Gastrocnemius medialis (tissue), 4 donors: ENCODE data around the gene SLC16A14. TPM values are rescaled to one million over a fixed set of nuclear protein-coding genes. Genes with fewer than 3 reads are reported as not detected.

Experiments used
- ATAC-seq, 2 donors: fragments of 150-250 bp; one replicate each; pipeline ENCODE4 v1.9.1; 2016
- DNase-seq, 2 donors: peaks; one replicate each; pipeline ENCODE4 v3.0.0-alpha.2; 2019
- H3K27ac ChIP-seq, 4 donors: fragments of 200-600 bp; sonication (generic); 1 replicate in 1 of 4; 2 replicates in 3 of 4; pipeline ENCODE4 v1.5.1; 2016 to 2018; ENCODE audit warnings: mild to moderate bottlenecking in 2 of 4, moderate library complexity in 1 of 4
- H3K27me3 ChIP-seq, 3 donors: fragments of 200-600 bp; sonication (generic) in 2 of 3; 1 replicate in 1 of 3; 2 replicates in 2 of 3; pipeline versions ENCODE4 v1.5.1 to v1.6.0; 2016 to 2019; ENCODE audit warnings: mild to moderate bottlenecking in 1 of 3, moderate library complexity in 1 of 3
- H3K36me3 ChIP-seq, 2 donors: fragments of 200-600 bp; sonication (generic) in 1 of 2; one replicate each; pipeline ENCODE4 v1.5.1; 2017 to 2018
- H3K4me1 ChIP-seq, 2 donors: fragments of 200-600 bp; sonication (generic) in 1 of 2; one replicate each; pipeline ENCODE4 v1.5.1; 2016 to 2017; ENCODE audit warnings: mild to moderate bottlenecking in 2 of 2
- H3K4me3 ChIP-seq, 4 donors: fragments of 200-600 bp; sonication (generic) in 3 of 4; 1 replicate in 1 of 4; 2 replicates in 3 of 4; pipeline ENCODE4 v1.5.1; 2016 to 2019; ENCODE audit warnings: mild to moderate bottlenecking in 2 of 4
- H3K9me3 ChIP-seq, 3 donors: fragments of 200-600 bp; sonication (generic) in 2 of 3; 1 replicate in 1 of 3; 2 replicates in 2 of 3; pipeline ENCODE4 v1.5.1; 2016 to 2019
- CTCF ChIP-seq, 5 experiments: fragments of 450-650 bp in 3 of 5; fragments of 200-600 bp in 2 of 5; sonication (generic) in 2 of 5; IDR thresholded peaks in 4 of 5; conservative IDR thresholded peaks in 1 of 5; 1 replicate in 4 of 5; 2 replicates in 1 of 5; pipeline ENCODE4 v1.5.1; 2016 to 2019; ENCODE audit warnings: antibody characterized with exemption in 5 of 5, mild to moderate bottlenecking in 3 of 5, moderate library complexity in 3 of 5
- POLR2A ChIP-seq, 2 donors: fragments of 450-650 bp; IDR thresholded peaks; one replicate each; pipeline ENCODE4 v1.6.1; 2017; ENCODE audit warnings: antibody characterized with exemption in 2 of 2, mild to moderate bottlenecking in 2 of 2, moderate library complexity in 2 of 2
- in situ Hi-C, 4 donors: fragments of 200-750 bp; cut with MboI; loops; one replicate each; pipeline versions ENCODE4 v1.15.0 to v1.8.0; 2017; ENCODE audit warnings: low sequenced_read_pairs in 4 of 4
- intact Hi-C: fragments of 100-400 bp; cut with DNase I; formaldehyde crosslinking; loops from one replicate; pipeline ENCODE4 v1.15.1; 2023; ENCODE audit warnings: low total_unique reads
- total RNA-seq, 4 donors: library from RNA; depleted of rRNA; stranded (reverse); fragments of >200 nt; gene quantifications; one replicate each; pipeline versions ENCODE4 v1.1.0 to v1.2.3, GENCODE V29; 2016

The SLC16A14 gene
- total RNA-seq, 4 donors from 2014 or later = 0.44 to 0.66 (median 0.58) TPM

- Histone ChIP-seq H3K36me3 (no peaks in the 10 kb centered on the region), H3K9me3 (no peaks in the 10 kb centered on the region), H3K4me1 (no peaks in the 10 kb centered on the region), H3K27me3 (no peaks in the 10 kb centered on the region), H3K4me3 (no peak overlapping the region), H3K27ac (no peak overlapping the region)
- intact Hi-C loops = no loop called here
- ATAC-seq (no peak), DNase-seq (no peak)
- TF ChIP-seq CTCF (IDR thresholded peaks at IDR 0.05 in 4 of 5, conservative IDR thresholded peaks at IDR 0.05 in 1 of 5) = no peak
- no peak for TF ChIP-seq POLR2A (IDR thresholded peaks at IDR 0.05)
- in situ Hi-C loops = no loop called here
Measured at GRCh38 chr2:230046491-230046890, 22.2 kb downstream of the SLC16A14 start.

- no peak for TF ChIP-seq POLR2A (IDR thresholded peaks at IDR 0.05)
- TF ChIP-seq CTCF (IDR thresholded peaks at IDR 0.05 in 4 of 5, conservative IDR thresholded peaks at IDR 0.05 in 1 of 5) = no peak
- ATAC-seq (no peak), DNase-seq (no peak)
- Histone ChIP-seq H3K27ac (no peak overlapping the region), H3K36me3 (no peaks in the 10 kb centered on the region), H3K9me3 (no peaks in the 10 kb centered on the region), H3K4me3 (no peak overlapping the region), H3K4me1 (no peaks in the 10 kb centered on the region), H3K27me3 (no peaks in the 10 kb centered on the region)
- in situ Hi-C loops (no loop called here), intact Hi-C loops (no loop called here)
Measured at GRCh38 chr2:230043461-230043860, 25.3 kb downstream of the SLC16A14 start.

- in situ Hi-C loops = no loop called here
- H3K27me3 ChIP-seq = no peaks in the 10 kb centered on the region
- no peaks in the 10 kb centered on the region for H3K4me1 ChIP-seq
- intact Hi-C loops = no loop called here
- H3K27ac ChIP-seq = no peak overlapping the region
- H3K36me3 ChIP-seq = no peaks in the 10 kb centered on the region
- no peak for TF ChIP-seq POLR2A (IDR thresholded peaks at IDR 0.05)
- no peak for TF ChIP-seq CTCF (IDR thresholded peaks at IDR 0.05 in 4 of 5, conservative IDR thresholded peaks at IDR 0.05 in 1 of 5)
- no peak overlapping the region for H3K4me3 ChIP-seq
- no peak for DNase-seq
- no peak for ATAC-seq
- no peaks in the 10 kb centered on the region for H3K9me3 ChIP-seq
Measured at GRCh38 chr2:230043025-230043424, 25.7 kb downstream of the SLC16A14 start.

- in situ Hi-C loops = no loop called here
- Histone ChIP-seq H3K9me3 (no peaks in the 10 kb centered on the region), H3K4me3 (no peak overlapping the region), H3K27me3 (no peaks in the 10 kb centered on the region), H3K27ac (no peak overlapping the region), H3K4me1 (no peaks in the 10 kb centered on the region), H3K36me3 (no peaks in the 10 kb centered on the region)
- DNase-seq = no peak
- TF ChIP-seq CTCF (IDR thresholded peaks at IDR 0.05 in 4 of 5, conservative IDR thresholded peaks at IDR 0.05 in 1 of 5) (no peak), POLR2A (IDR thresholded peaks at IDR 0.05) (no peak)
- no peak for ATAC-seq
- intact Hi-C loops = no loop called here
Measured at GRCh38 chr2:230042195-230042594, 26.5 kb downstream of the SLC16A14 start.

GRCh38 chr2:230023313-230023712 is 45.4 kb downstream of the SLC16A14 start:
- H3K36me3 ChIP-seq = no peaks in the 10 kb centered on the region
- ATAC-seq (no peak), DNase-seq (no peak)
- no peaks in the 10 kb centered on the region for H3K9me3 ChIP-seq
- H3K27ac ChIP-seq = no peak overlapping the region
- no peak overlapping the region for H3K4me3 ChIP-seq
- TF ChIP-seq CTCF (IDR thresholded peaks at IDR 0.05 in 4 of 5, conservative IDR thresholded peaks at IDR 0.05 in 1 of 5) (no peak), POLR2A (IDR thresholded peaks at IDR 0.05) (no peak)
- H3K4me1 ChIP-seq = no peaks in the 10 kb centered on the region
- intact Hi-C loops = no loop called here
- in situ Hi-C loops = loop anchor here in 1 of 4 donors (25.0 kb wide), 1 partner anchor 589 kb away; no protein-coding TSS in a partner anchor
- H3K27me3 ChIP-seq = no peaks in the 10 kb centered on the region
